Sigmoid colon (tissue), 7 donors: ENCODE data around the gene SLC2A1. TPM values are rescaled to one million over a fixed set of nuclear protein-coding genes. Genes with fewer than 3 reads are reported as not detected.

ENCODE experiments used
- DNase-seq: peaks from one replicate; pipeline ENCODE4 v3.0.0-alpha.2; 2019
- H3K27ac ChIP-seq, 4 donors: fragments of 200-600 bp; sonication (generic); one replicate each; pipeline ENCODE4 v1.5.1; 2016 to 2019; ENCODE audit warnings: mild to moderate bottlenecking in 1 of 4
- H3K27me3 ChIP-seq, 3 donors: fragments of 200-600 bp; sonication (generic); one replicate each; pipeline ENCODE4 v1.5.1; 2019; ENCODE audit warnings: mild to moderate bottlenecking in 1 of 3
- H3K36me3 ChIP-seq, 4 donors: fragments of 200-600 bp; sonication (generic); one replicate each; pipeline ENCODE4 v1.5.1; 2016 to 2019
- H3K4me1 ChIP-seq, 4 donors: fragments of 200-600 bp; sonication (generic); one replicate each; pipeline ENCODE4 v1.5.1; 2017 to 2019
- H3K4me3 ChIP-seq, 4 donors: fragments of 200-600 bp; sonication (generic); one replicate each; pipeline ENCODE4 v1.5.1; 2017 to 2019; ENCODE audit warnings: mild to moderate bottlenecking in 2 of 4, moderate library complexity in 1 of 4
- H3K9me3 ChIP-seq, 4 donors: fragments of 200-600 bp in 3 of 4; sonication (generic) in 3 of 4; one replicate each; pipeline versions ENCODE4 v1.5.1 to v1.6.1; 2013 to 2019
- CTCF ChIP-seq, 4 experiments: fragments of 450-650 bp in 3 of 4; fragments of 200-600 bp in 1 of 4; IDR thresholded peaks; one replicate each; pipeline ENCODE4 v1.5.1; 2016 to 2019; ENCODE audit warnings: antibody characterized with exemption in 4 of 4, mild to moderate bottlenecking in 3 of 4, moderate library complexity in 2 of 4
- EP300 ChIP-seq, 4 donors: sonication (generic); formaldehyde crosslinking; IDR thresholded peaks; one replicate each; pipeline ENCODE4 v1.6.1; 2017; ENCODE audit warnings: antibody characterized with exemption in 4 of 4
- POLR2A ChIP-seq, 2 donors: fragments of 450-650 bp; IDR thresholded peaks; one replicate each; pipeline ENCODE4 v1.6.1; 2016; ENCODE audit warnings: antibody characterized with exemption in 2 of 2, mild to moderate bottlenecking in 2 of 2, moderate library complexity in 2 of 2
- POLR2AphosphoS5 ChIP-seq, 4 donors: sonication (generic); formaldehyde crosslinking; IDR thresholded peaks; one replicate each; pipeline ENCODE4 v1.6.1; 2017; ENCODE audit warnings: antibody characterized with exemption in 4 of 4
- WGBS, 2 donors: extraction: QIAGEN DNeasy Blood & Tissue Kit; methylation state at CpG; one replicate each; pipeline ENCODE4 v1.1.7; 2013; 5-methylcytosine and 5-hydroxymethylcytosine counted together
- intact Hi-C: fragments of 100-400 bp; cut with DNase I; formaldehyde crosslinking; loops from one replicate; pipeline ENCODE4 v1.15.1; 2023
- polyA plus RNA-seq, 3 donors: library from polyadenylated mRNA; stranded (reverse); fragments of 200-250 nt; gene quantifications; one replicate each; pipeline ENCODE4 v1.2.3, GENCODE V29; 2013
- total RNA-seq, 4 donors: library from RNA; depleted of rRNA; stranded (reverse); fragments of >200 nt; gene quantifications; one replicate each; pipeline ENCODE4 v1.1.0, GENCODE V29; 2016
- donor health status: healthy with polysubstance abuse.
- donor health status: Bipolar disorder and iron deficiency.
- donor health status: healthy.

The SLC2A1 gene
- total and polyA plus RNA-seq, 7 donors = 4.2 to 44.9 (median 11.1) TPM

GRCh38 chr1:42966688-42967612, 8.3 kb upstream of the SLC2A1 start:
- WGBS, 2 donors = 31 to 72% methylated on average over 10 of the region's 10 CpGs
- TF ChIP-seq CTCF (IDR thresholded peaks at IDR 0.05) (no peak), POLR2AphosphoS5 (IDR thresholded peaks at IDR 0.05) (peak in 1 of 4 donors; percentile 35), EP300 (IDR thresholded peaks at IDR 0.05) (no peak)
- Histone ChIP-seq H3K4me1 (peaks cover 0 to 19% (median 12%) of the 10 kb centered on the region in 4 donors), H3K4me3 (no peak overlapping the region), H3K27me3 (no peaks in the 10 kb centered on the region), H3K9me3 (no peaks in the 10 kb centered on the region), H3K27ac (peak overlapping the region in 1 of 4 donors; percentile 28), H3K36me3 (no peaks in the 10 kb centered on the region)
- no peak for DNase-seq
- intact Hi-C loops = no loop called here

DNA sequence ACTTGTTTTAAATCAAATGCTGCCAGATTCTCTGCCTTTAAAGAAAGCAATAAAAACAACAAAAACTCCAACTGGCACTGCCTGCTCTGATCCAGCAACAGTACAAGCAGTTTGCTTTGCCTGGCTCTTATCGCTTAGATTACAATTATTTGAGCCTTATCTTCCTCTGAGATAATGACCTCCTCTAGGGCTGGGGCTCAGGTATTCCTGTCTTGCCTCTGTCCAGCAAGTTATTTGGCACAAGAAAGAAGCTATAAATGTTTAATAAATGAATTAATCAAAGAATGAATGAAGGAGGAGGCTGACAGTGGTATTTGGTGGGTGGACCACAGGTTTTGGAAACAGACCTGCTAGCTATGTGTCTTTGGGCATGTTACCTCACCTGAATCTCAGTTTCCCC, 6.7 kb upstream of the SLC2A1 start:
- H3K27me3 ChIP-seq = no peaks in the 10 kb centered on the region
- no peak overlapping the region for H3K27ac ChIP-seq
- H3K9me3 ChIP-seq = no peaks in the 10 kb centered on the region
- WGBS, 2 donors = 45 to 87% methylated on average over 1 of the region's 1 CpG
- no peaks in the 10 kb centered on the region for H3K36me3 ChIP-seq
- DNase-seq = no peak
- TF ChIP-seq EP300 (IDR thresholded peaks at IDR 0.05) = no peak
- no peak for TF ChIP-seq CTCF (IDR thresholded peaks at IDR 0.05)
- TF ChIP-seq POLR2AphosphoS5 (IDR thresholded peaks at IDR 0.05) = no peak
- TF ChIP-seq POLR2A (IDR thresholded peaks at IDR 0.05) = no peak
- peaks cover 0 to 31% (median 21%) of the 10 kb centered on the region in 4 donors for H3K4me1 ChIP-seq
- intact Hi-C loops = no loop called here
- H3K4me3 ChIP-seq = no peak overlapping the region

GRCh38 chr1:42964044-42964812, 5.6 kb upstream of the SLC2A1 start:
- Histone ChIP-seq H3K27me3 (no peaks in the 10 kb centered on the region), H3K4me1 (peaks cover 0 to 37% (median 29%) of the 10 kb centered on the region in 4 donors), H3K9me3 (no peaks in the 10 kb centered on the region), H3K27ac (peak overlapping the region in 2 of 4 donors; percentile 66 to 81), H3K4me3 (no peak overlapping the region), H3K36me3 (no peaks in the 10 kb centered on the region)
- TF ChIP-seq EP300 (IDR thresholded peaks at IDR 0.05) = no peak
- no peak for DNase-seq
- WGBS, 2 donors = 88% methylated on average over 19 of the region's 19 CpGs
- intact Hi-C loops = no loop called here

GRCh38 chr1:42963378-42964043, 4.8 kb upstream of the SLC2A1 start:
- H3K27me3 ChIP-seq = no peaks in the 10 kb centered on the region
- peak overlapping the region; percentile 66 to 81 (median 70) for H3K27ac ChIP-seq
- H3K4me1 ChIP-seq = peaks cover 0 to 41% (median 31%) of the 10 kb centered on the region in 4 donors
- DNase-seq = no peak
- TF ChIP-seq EP300 (IDR thresholded peaks at IDR 0.05) (no peak), CTCF (IDR thresholded peaks at IDR 0.05) (no peak), POLR2A (IDR thresholded peaks at IDR 0.05) (no peak), POLR2AphosphoS5 (IDR thresholded peaks at IDR 0.05) (peak in 1 of 4 donors; percentile 4)
- 11 to 22% methylated on average over 9 of the region's 9 CpGs for WGBS, 2 donors
- intact Hi-C loops = no loop called here
- no peaks in the 10 kb centered on the region for H3K36me3 ChIP-seq
- no peaks in the 10 kb centered on the region for H3K9me3 ChIP-seq
- H3K4me3 ChIP-seq = no peak overlapping the region
